Mesendoderm (in vitro differentiated cells): Measurements from ENCODE around the gene KIAA1217.

Source experiments
- DNase-seq: peaks from one replicate; pipeline ENCODE4 v3.0.0; 2013
- H2AK5ac ChIP-seq: 2 replicates; pipeline ENCODE4 v1.6.1; 2013; ENCODE audit warnings: low read length, inconsistent platforms
- H2BK120ac ChIP-seq: 2 replicates; pipeline ENCODE4 v1.6.1; 2013; ENCODE audit warnings: low read depth, mild to moderate bottlenecking, low read length, moderate library complexity, mixed read lengths
- H2BK15ac ChIP-seq: replicated peaks from 2 replicates; pipeline ENCODE4 v1.6.1; 2013; ENCODE audit warnings: low read depth, mild to moderate bottlenecking, moderate library complexity
- H2BK5ac ChIP-seq: 2 replicates; pipeline ENCODE4 v1.6.1; 2013; ENCODE audit warnings: low read length, inconsistent platforms
- H3K18ac ChIP-seq: 2 replicates; pipeline ENCODE4 v1.6.1; 2013; ENCODE audit warnings: mild to moderate bottlenecking, low read length, mixed read lengths
- H3K23ac ChIP-seq: one replicate; pipeline ENCODE4 v1.6.1; 2013; ENCODE audit warnings: low read length
- H3K27ac ChIP-seq: 2 replicates; pipeline ENCODE4 v1.5.1; 2013; ENCODE audit warnings: low read depth, mild to moderate bottlenecking, inconsistent platforms, low read length, moderate library complexity
- H3K27me3 ChIP-seq: 2 replicates; pipeline ENCODE4 v1.6.1; 2013; ENCODE audit warnings: low read length, control low read depth, mild to moderate bottlenecking, inconsistent platforms; ENCODE audit not compliant: insufficient read depth, poor library complexity
- H3K36me3 ChIP-seq: 2 replicates; pipeline ENCODE4 v1.6.1; 2013; ENCODE audit warnings: low read length, inconsistent platforms; ENCODE audit not compliant: control insufficient read depth, insufficient read depth
- H3K4ac ChIP-seq: one replicate; pipeline ENCODE4 v1.6.1; 2013; ENCODE audit warnings: low read depth, mild to moderate bottlenecking, low read length, moderate library complexity
- H3K4me1 ChIP-seq: 2 replicates; pipeline ENCODE4 v1.6.1; 2013; ENCODE audit warnings: low read depth, low read length, inconsistent platforms; ENCODE audit not compliant: control insufficient read depth
- H3K4me2 ChIP-seq: 2 replicates; pipeline ENCODE4 v1.6.1; 2013; ENCODE audit warnings: low read length
- H3K4me3 ChIP-seq: 2 replicates; pipeline ENCODE4 v1.5.1; 2013; ENCODE audit warnings: mild to moderate bottlenecking, low read length
- H3K56ac ChIP-seq: one replicate; pipeline ENCODE4 v1.6.1; 2013; ENCODE audit warnings: low read length
- H3K79me1 ChIP-seq: 2 replicates; pipeline ENCODE4 v1.6.1; 2013; ENCODE audit warnings: low read length, inconsistent platforms
- H3K79me2 ChIP-seq: 2 replicates; pipeline ENCODE4 v1.6.1; 2013; ENCODE audit warnings: mild to moderate bottlenecking, low read length; ENCODE audit not compliant: control insufficient read depth, insufficient read depth
- H3K9ac ChIP-seq: 2 replicates; pipeline ENCODE4 v1.6.1; 2013; ENCODE audit warnings: low read length, inconsistent platforms
- H4K5ac ChIP-seq: one replicate; pipeline ENCODE4 v1.6.1; 2013; ENCODE audit warnings: low read length
- H4K8ac ChIP-seq: one replicate; pipeline ENCODE4 v1.6.1; 2013; ENCODE audit warnings: low read depth, mild to moderate bottlenecking, control low read depth, low read length, moderate library complexity
- WGBS: extraction: QIAGEN DNeasy Blood & Tissue Kit; methylation state at CpG from one replicate; pipeline ENCODE4 v1.1.7; 2013; ENCODE audit warnings: low lambda C conversion rate, missing lambda C conversion rate; ENCODE audit not compliant: insufficient coverage; ENCODE audit errors: extremely low coverage; 5-methylcytosine and 5-hydroxymethylcytosine counted together

The KIAA1217 gene

GRCh38 chr10:24378126-24378920 is 169.4 kb downstream of the KIAA1217 start:
- H3K4me1 ChIP-seq, result peaks cover 3% of the 10 kb centered on the region
- no peak overlapping the region for H3K4me3 ChIP-seq
- no peak overlapping the region for H3K18ac ChIP-seq
- no peaks in the 10 kb centered on the region for H3K79me1 ChIP-seq
- no peak overlapping the region for H2BK120ac ChIP-seq
- H3K27me3 ChIP-seq, result no peaks in the 10 kb centered on the region
- no peak overlapping the region for H2BK5ac ChIP-seq
- no peak overlapping the region for H3K4me2 ChIP-seq
- H3K23ac ChIP-seq, result no peak overlapping the region
- H3K56ac ChIP-seq, result no peak overlapping the region
- WGBS, result no CpG with 5 or more reads among the region's 6 CpGs
- H3K9ac ChIP-seq, result no peak overlapping the region
- H3K4ac ChIP-seq, result no peak overlapping the region
- no peak overlapping the region for H3K27ac ChIP-seq
- no peak overlapping the region for H2AK5ac ChIP-seq
- DNase-seq, result no peak
- H4K8ac ChIP-seq, result no peak overlapping the region
- H2BK15ac ChIP-seq, result no peak overlapping the region
- no peaks in the 10 kb centered on the region for H3K79me2 ChIP-seq
- no peak overlapping the region for H4K5ac ChIP-seq
- no peaks in the 10 kb centered on the region for H3K36me3 ChIP-seq

- Histone ChIP-seq H3K27ac (no peak overlapping the region), H4K8ac (no peak overlapping the region), H3K4me3 (no peak overlapping the region), H3K23ac (no peak overlapping the region), H2BK5ac (no peak overlapping the region), H3K18ac (no peak overlapping the region), H4K5ac (no peak overlapping the region), H3K4me2 (no peak overlapping the region), H3K27me3 (no peaks in the 10 kb centered on the region), H3K9ac (no peak overlapping the region), H2AK5ac (no peak overlapping the region), H2BK120ac (no peak overlapping the region), H3K79me1 (no peaks in the 10 kb centered on the region), H3K36me3 (no peaks in the 10 kb centered on the region), H3K4ac (no peak overlapping the region), H3K4me1 (peaks cover 3% of the 10 kb centered on the region), H3K56ac (no peak overlapping the region), H3K79me2 (no peaks in the 10 kb centered on the region), H2BK15ac (no peak overlapping the region)
- no peak for DNase-seq
- WGBS, result no CpG with 5 or more reads among the region's 9 CpGs
These were observed 172.5 kb downstream of the KIAA1217 start for GRCh38 chr10:24381235-24382010.

- Histone ChIP-seq H3K4me3 (no peak overlapping the region), H3K9ac (no peak overlapping the region), H4K5ac (no peak overlapping the region), H3K36me3 (no peaks in the 10 kb centered on the region), H3K4me1 (peaks cover 3% of the 10 kb centered on the region), H3K27me3 (no peaks in the 10 kb centered on the region), H3K4ac (no peak overlapping the region), H4K8ac (no peak overlapping the region), H2BK5ac (no peak overlapping the region), H2BK120ac (no peak overlapping the region), H3K4me2 (no peak overlapping the region), H3K79me1 (no peaks in the 10 kb centered on the region), H3K27ac (no peak overlapping the region), H2BK15ac (no peak overlapping the region), H3K23ac (no peak overlapping the region), H3K79me2 (no peaks in the 10 kb centered on the region), H3K18ac (no peak overlapping the region), H3K56ac (no peak overlapping the region), H2AK5ac (no peak overlapping the region)
- WGBS, result no CpG with 5 or more reads among the region's 3 CpGs
- DNase-seq, result no peak
These were observed 173.1 kb downstream of the KIAA1217 start for GRCh38 chr10:24382045-24382444.

GRCh38 chr10:24382596-24382978 is 173.6 kb downstream of the KIAA1217 start:
- Histone ChIP-seq H3K36me3 (no peaks in the 10 kb centered on the region), H3K79me2 (no peaks in the 10 kb centered on the region), H2AK5ac (peak overlapping the region; percentile 90), H2BK5ac (peak overlapping the region; percentile 90), H4K5ac (no peak overlapping the region), H3K4ac (no peak overlapping the region), H3K27me3 (no peaks in the 10 kb centered on the region), H3K23ac (no peak overlapping the region), H3K79me1 (no peaks in the 10 kb centered on the region), H3K9ac (no peak overlapping the region), H3K56ac (peak overlapping the region; percentile 79), H3K4me3 (no peak overlapping the region), H3K4me1 (peaks cover 3% of the 10 kb centered on the region), H2BK15ac (no peak overlapping the region), H3K18ac (peak overlapping the region; percentile 78), H3K27ac (peak overlapping the region; percentile 70), H4K8ac (no peak overlapping the region), H2BK120ac (no peak overlapping the region), H3K4me2 (no peak overlapping the region)
- no peak for DNase-seq
- no CpG with 5 or more reads among the region's 3 CpGs for WGBS

GRCh38 chr10:24382979-24383663 is 174.2 kb downstream of the KIAA1217 start:
- Histone ChIP-seq H3K79me1 (no peaks in the 10 kb centered on the region), H3K9ac (peak overlapping the region; percentile 29), H3K36me3 (no peaks in the 10 kb centered on the region), H3K79me2 (no peaks in the 10 kb centered on the region), H3K4me3 (no peak overlapping the region), H4K5ac (peak overlapping the region; percentile 24), H2BK120ac (no peak overlapping the region), H3K4ac (no peak overlapping the region), H3K4me2 (peak overlapping the region; percentile 3), H3K23ac (no peak overlapping the region), H3K27me3 (no peaks in the 10 kb centered on the region), H3K56ac (peak overlapping the region; percentile 75), H2BK15ac (no peak overlapping the region), H2BK5ac (peak overlapping the region; percentile 65), H4K8ac (no peak overlapping the region), H3K18ac (no peak overlapping the region), H2AK5ac (no peak overlapping the region), H3K4me1 (peaks cover 3% of the 10 kb centered on the region), H3K27ac (peak overlapping the region; percentile 83)
- peak; percentile 94 for DNase-seq
- no CpG with 5 or more reads among the region's 12 CpGs for WGBS
